GM18508 (cell line): ENCODE results near the gene GNL2.
"Not testable (repeated sequence)": the region's sequence is repeated elsewhere in the genome, so short reads cannot be mapped to it uniquely, and the experiment has no call there.

Experiments used
- ATAC-seq: cut with Tn5 transposase; IDR thresholded peaks from one replicate; pipeline ENCODE4 v1.9.1; 2021; ENCODE audit warnings: moderate number of reproducible peaks; ENCODE audit not compliant: insufficient read depth, unreplicated experiment

GNL2 gene

DNA sequence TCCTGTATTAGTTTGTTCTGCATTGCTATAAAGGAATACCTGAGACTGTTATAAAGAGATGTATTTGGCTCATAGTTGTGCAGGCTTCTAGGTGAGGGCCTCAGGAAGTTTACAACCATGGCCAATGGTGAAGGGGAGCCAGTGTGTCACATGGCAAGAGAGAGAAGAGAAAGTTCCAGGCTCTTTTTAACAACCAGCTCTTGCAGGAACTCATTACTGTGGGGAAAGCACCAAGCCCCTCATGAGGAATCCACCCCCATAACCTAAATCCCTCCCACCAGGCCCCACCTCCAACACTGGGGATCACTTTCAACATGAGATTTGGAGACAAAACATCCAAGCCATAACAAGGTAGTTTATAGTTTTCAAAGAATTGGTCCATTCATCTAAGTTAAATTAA is 76.1 kb downstream of the GNL2 start:
- no peak for ATAC-seq

- not testable (repeated sequence) for ATAC-seq
Measured at GRCh38 chr1:37518929-37519328, 76.8 kb downstream of the GNL2 start.

- ATAC-seq: not testable (repeated sequence)
Measured at GRCh38 chr1:37518241-37518640, 77.5 kb downstream of the GNL2 start.

DNA sequence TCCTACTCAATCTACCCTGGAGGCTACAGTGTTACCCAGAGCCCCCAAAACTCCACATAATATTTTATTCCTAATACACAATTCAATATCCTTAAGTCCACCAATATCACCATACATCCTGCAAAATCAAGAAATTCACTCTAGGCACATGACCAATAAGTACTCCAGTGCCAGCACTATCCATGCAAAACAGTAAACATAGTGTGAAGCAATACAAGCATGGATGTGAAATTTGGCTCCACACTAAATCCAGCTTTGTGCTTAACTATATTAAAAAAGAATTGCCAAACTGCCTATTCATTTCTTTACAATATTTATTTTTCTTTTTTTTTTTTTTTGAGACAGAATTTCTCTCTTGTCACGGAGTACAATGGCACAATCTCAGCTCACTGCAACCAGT is 78.2 kb downstream of the GNL2 start:
- ATAC-seq: no peak
